Middle frontal gyrus (tissue), 1 donor: ENCODE results near the gene UTP25.

Experiments
- DNase-seq: peaks from one replicate; pipeline ENCODE4 v3.0.0-alpha.2; 2015; ENCODE audit warnings: low spot score; ENCODE audit errors: extremely low spot score

UTP25 gene

DNA sequence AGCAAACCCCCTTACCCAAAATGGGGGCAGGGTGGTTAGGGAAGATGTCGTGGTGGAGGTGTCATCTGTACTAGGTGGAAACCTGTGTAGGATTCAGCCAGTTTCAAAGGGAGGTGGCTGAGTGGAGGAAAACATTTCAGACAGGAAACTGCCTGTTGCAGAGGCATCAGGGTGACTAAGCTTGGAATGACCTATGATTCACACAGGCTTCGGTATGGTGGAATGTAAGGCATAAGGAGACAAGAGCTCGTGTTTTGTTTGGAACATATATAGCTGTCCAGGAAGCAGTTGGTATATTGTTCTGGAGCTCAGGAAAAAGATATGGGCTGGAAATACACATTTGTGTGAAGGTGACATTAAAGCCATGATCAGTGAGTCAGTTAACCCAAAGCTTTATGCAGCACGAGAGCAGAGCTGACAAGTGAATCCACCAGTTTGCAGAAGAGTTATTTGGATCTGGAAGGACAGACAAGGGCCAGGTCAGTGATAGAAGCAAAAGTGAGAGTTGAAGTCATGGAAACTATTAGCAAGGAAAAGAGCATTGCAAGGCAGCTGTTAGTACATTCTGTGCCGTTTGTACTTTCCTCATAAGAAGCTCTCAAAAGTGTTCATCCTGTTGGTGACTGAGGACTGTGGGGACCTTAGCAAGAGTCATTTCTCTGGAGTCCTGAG lies 12.2 kb downstream of the UTP25 start:
- DNase-seq: no peak

DNA sequence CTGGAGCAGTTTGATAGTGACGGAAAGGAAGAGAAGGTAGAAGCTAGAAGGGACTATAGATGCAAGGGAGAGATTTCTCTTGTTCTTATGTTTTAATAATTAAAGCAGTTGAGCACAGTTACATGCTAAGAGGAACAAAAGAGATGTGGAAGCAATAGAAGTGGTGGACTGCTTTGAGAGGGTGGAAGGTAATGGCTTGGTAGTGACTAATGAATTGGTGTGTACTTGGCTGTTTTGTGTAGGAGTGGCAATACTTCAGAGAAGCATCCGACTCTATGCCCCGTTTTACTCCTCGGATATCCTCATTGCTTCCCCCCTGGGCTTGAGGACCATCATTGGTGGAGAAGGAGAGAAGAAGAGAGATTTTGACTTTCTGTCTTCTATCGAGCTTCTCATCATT lies 12.8 kb downstream of the UTP25 start:
- no peak for DNase-seq

DNA sequence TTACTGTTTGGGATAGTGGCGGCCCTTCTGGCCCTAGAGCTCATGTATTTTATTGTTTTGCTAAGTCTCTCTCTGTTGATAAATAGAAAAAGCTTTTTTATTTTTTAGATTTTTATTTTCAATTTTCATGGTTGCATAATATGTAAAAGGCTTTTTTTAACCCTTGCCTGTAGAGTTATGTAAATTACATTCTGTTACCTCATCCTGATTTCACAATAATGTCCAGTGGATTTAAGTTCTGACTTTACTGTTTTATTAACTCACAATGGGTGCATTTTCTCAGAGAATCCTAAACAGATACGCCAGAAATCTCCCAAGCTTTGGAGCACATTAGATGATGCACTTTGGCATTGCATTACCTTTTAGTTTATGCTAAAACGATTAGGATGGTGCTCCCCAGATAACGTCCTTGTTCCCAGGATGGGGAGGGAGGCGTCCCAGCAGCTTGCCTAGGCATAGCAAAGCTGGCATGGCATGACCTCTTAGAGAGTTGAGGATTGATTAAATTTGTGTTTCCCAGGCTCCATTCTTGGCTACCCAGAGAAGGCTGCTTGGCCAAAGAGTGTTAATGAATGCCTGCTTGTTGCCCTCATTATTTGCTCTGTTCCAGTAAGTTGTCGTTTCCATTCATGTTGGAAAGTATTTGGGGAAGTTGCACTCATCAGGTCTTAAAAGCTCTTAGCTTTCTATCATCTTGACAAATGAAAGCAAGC lies 17.1 kb downstream of the UTP25 start:
- DNase-seq: no peak

DNA sequence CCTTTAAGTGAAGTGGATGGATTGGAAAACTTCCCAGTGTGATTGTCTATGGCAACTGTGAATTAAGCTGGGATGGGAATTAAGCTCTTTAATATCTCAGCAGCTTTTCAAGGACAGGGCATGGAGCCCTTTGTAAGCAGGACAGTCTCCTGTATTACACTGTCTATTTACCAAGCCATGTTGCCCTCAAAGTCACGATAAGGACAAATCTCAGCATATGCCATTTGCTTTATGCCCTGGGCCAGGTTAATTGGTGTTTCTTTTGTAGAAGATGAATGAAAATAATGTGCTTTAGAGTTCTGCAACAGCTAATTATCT lies 17.6 kb downstream of the UTP25 start:
- DNase-seq: no peak

DNA sequence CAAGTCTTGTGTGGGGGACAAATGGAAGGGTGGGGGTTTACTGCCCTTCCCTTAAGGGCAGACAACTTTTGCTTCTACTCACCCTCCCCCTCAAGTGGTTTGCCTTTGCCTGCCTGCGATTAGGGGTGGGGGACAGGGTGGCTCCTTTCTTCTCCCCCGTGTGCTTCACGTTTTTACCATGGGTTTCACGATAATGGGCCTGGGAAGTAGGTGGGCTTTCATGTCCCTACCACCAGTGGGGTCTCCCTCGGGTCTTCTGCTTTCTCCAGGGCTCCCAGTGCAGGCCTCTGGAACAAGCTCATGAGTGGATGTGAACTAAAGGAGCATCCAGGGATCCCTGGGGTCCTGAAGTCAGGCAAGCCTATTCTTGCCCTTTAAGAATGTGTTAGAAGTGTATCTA lies 21.6 kb downstream of the UTP25 start:
- no peak for DNase-seq

DNA sequence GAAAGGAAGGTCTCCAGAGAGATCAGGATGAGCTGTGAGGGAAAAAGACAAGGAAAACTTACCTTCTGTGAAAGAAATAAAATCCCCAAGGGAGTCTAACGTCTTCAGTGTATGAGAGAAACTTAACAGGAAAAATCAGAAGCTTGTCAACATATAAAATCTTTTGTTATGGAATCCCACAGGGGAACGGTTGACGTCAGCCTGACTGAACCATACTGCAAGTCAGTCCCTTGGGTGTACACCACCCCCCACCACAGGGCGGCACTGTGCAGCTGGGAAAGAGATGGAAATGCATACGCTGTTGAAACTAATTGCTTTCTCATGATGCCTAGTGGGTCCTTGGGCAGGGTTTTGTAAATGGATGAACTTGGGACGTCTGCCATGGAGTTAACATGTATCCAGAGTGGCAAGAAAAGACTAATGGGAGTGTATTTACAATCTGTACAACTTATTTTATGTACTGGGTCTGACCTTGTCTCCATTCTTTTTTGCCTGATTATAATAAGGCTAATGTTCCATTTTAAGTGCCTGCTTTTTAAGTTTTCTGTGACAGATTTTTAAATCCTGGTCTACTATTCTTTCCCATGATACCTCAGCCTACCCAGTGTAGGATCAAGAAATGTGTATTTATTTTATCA lies 22.7 kb downstream of the UTP25 start:
- DNase-seq: no peak

DNA sequence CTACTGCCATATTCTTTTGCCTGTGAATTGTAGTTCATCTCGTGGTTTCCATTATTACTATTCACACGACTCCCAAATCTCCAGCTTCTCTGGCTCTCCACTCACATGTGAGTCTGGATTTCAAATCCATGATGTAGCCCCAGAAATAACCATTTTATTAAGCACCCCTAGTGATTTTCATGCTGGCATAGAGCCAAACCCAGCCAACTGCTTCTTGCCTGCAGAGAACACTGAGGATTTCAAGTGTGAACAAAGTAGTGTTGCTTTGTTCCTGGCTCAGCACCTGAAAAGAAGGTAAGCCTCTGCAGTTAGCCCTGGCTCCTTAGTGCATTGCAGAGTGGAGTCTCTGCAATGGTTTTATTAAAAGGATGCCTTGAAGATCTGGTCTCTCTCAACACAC lies 25.9 kb downstream of the UTP25 start:
- no peak for DNase-seq

DNA sequence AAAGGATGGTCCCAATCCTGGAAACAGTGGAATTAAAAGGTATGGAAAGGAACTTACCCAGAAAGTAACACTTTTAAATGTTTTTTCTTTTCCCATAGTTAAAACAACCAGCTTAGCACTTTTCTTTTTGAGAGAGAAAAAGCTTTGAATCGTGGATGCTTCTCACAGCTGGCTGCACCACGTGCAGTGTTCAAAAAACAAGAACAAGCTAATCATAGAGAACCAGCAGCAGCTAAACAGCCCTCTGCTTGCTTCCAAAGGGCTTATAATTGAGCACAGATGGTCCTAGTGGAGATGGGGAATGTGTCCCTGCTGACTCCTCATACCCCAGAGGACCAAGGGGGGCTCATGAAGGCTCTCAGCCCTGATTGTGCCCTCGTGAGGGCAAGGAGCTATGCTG lies 26.4 kb downstream of the UTP25 start:
- no peak for DNase-seq

DNA sequence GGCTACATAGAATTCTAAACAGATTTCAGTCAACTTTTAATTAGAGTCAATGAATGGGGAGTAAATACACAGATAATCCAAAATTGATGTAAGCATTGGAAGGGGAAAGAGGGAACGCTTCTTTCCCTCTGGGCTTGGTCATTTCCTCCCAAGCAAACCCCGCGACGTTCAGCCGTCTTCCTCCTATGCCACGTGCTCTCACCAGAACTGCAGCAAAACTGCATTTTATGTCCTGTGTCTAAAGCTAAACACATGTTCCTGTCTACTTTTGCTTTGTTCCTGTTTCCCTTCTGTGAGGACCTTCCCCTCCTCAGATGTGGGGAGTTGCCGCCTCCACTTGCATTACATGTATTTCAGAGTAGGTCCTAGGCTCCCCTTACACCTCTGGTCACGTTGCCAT lies 27.2 kb downstream of the UTP25 start:
- no peak for DNase-seq

DNA sequence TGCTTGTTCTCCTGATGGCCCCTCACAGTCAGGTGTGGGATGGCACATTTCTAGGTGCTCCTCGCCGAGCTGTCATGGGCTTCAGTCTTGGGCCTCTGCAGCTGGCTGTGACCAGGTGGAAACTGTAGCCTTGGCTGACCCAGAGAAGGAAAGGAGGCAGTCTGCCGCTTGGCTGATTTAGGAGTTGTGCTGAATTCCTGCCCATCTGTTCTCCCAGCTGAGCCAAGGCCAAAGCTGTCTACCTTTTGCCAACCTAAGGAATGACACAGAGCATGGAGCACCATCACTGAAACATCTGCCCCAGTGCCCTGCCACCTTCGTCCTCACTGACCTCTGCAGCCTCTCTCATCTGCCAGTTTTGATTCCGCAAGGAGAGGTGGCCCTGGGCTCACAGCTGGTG lies 27.9 kb downstream of the UTP25 start:
- no peak for DNase-seq

DNA sequence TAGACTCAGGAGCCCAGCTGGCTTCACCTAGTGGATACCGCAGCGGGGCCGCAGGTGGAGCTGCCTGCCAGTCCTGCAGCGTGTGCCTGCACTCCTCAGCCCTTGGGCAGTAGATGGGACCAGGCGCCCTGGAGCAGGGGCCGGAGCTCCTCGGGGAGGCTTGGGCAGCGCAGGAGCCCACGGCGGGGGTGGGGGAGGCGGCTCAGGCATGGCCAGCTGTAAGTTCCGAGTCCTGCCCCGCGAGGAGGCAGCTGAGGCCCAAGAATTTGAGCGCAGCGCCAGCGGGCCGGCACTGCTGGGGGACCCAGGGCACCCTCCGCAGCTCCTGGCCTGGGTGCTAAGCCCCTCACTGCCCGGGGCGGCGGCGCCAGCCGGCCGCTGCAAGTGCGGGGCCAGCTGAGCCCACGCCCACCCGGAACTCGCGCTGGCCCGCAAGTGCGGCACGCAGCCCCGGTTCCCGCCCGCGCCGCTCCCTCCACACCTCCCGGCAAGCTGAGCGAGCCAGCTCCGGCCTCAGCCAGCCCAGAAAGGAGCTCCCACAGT lies 30.9 kb downstream of the UTP25 start:
- DNase-seq: no peak

DNA sequence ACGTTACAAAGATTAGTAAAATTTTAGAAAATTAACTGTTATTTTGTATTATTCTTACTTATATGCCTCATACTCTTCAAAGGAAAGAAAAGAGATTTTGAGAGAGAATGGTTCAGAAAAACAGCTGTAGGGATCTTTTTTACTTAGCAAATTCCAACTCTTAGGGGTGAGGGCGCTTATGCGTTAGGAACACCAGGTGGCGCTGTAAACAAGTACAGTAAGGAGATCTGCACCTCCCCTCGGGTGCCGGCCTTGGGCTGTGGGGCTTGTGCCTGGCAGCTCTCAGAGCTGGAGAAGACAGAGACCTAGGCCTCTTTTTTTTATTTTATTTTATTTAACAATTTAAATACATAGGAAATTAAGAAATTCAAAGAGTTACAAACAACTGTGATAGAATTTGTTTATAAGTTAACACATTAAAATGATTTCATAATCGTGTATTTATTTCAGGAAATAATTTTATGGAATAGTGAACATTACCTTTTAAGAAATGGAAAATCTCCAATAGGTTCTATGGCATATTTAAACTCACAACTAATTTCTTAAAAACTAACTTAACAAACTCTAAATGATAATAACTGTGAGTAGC lies 32.6 kb downstream of the UTP25 start:
- DNase-seq: peak; percentile 74

DNA sequence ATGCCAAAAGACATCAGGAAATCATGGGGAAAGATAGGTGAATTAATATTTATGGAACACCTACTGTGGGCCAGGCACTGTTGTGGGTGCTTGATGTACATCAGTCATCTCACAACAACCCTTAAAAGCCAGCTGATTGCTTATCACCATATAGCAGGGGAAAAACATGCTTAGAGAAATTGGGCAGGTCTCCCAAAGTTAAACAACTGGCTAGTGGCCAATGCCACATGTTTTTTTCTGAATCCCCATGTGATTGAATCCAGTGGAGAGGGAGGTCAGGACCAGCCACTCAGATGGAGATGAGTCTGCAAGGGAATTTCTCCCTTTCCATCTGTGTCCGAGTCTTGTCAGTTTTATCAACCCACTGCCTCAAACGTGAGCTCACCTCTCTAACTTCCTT lies 33.5 kb downstream of the UTP25 start:
- no peak for DNase-seq

DNA sequence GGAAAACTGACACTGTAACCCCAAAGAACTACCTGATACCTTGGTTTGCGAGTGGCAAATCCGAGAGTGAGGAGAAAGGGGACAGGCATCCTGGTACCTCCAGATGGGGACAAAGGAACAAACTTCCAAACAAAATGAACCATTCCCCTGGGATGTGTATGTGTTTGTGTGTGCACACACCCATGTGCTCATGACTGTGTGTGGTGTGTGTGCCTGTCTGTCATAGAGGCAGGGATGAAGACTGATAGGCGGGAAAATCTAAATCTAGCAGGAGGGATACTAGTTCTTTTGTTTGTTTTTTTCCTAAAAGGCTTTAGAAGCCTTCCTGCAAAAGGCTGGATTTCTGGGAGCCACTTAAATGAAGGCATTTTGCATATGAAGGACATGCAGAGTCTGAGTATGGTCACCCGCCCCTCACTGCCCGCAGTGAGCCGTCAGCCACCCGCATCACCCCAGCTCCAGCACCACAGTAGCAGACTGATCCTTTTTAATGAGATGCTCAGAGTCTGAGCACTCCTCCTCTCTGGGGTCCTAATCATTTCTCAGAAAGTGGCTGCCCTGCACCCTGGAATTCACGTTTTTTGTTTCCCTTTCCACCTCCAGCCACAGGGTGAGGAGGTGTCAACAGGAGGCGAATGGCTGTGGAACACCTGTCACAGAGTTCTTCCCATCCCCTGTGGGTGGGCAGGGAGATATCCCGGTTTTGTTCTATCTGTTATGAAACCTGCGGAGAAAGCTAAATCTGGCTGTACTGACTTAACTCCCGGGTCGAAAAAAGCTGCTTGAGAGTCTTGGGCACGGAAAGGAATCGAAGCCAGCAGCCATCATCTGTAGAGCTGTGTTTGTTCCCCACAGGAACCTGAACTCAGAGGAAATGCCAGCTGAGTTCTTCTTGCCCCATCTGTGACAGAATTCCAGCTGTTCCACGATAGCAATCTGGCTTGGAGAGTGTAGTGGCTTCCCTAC lies 34.9 kb downstream of the UTP25 start:
- no peak for DNase-seq

DNA sequence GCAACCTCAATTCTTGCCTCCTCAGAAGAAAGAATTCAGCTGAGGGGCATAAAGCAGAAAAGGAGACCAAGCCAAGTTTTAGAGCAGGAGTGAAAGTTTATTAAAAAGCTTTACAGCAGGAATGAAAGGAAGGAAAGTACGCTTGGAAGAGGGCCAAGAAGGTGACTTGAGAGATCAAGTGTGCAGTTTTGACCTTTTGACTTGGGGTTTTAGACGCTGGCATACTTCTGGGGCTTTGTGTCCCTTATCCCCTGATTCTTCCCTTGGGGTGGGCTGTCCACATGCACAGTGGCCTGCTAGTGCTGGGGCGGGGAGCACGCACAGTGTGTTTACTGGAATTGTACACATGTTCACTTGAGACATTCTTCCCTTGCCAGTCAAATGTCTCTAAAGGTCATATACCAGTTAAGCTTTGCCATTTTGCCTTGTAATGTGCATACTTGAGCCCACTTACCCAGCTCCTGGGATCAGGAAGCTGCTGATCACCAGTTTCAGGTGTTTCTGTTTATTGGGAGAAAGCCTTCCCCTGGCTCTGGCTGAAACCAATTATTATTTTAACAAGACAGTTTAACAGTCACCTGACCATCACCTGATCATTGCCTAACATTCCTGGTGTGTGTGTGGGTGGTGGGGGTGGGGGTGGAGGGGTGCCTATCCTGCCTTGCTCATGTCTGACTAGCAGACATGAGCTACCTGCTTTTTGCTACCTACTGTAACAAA lies 36.2 kb downstream of the UTP25 start:
- DNase-seq: no peak

DNA sequence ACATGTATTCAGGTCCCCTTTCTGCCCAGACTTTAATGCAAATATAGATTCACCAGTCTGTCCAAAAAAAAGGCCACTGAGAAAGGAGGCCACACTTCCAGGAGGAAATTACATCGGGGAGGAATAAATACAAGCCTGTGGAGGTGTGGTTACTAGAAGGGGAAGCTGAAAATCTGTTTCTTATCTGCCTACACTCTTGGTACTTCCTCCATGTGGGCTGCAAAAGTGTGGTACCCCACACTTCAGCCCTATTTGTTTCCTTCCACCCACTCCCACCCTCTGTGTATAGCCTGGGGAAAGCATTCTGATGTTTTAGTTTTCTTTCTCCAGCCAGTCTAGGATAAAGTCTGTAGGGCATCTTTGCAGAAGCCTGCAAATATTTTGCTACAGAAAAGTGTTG lies 38.4 kb downstream of the UTP25 start:
- DNase-seq: no peak

DNA sequence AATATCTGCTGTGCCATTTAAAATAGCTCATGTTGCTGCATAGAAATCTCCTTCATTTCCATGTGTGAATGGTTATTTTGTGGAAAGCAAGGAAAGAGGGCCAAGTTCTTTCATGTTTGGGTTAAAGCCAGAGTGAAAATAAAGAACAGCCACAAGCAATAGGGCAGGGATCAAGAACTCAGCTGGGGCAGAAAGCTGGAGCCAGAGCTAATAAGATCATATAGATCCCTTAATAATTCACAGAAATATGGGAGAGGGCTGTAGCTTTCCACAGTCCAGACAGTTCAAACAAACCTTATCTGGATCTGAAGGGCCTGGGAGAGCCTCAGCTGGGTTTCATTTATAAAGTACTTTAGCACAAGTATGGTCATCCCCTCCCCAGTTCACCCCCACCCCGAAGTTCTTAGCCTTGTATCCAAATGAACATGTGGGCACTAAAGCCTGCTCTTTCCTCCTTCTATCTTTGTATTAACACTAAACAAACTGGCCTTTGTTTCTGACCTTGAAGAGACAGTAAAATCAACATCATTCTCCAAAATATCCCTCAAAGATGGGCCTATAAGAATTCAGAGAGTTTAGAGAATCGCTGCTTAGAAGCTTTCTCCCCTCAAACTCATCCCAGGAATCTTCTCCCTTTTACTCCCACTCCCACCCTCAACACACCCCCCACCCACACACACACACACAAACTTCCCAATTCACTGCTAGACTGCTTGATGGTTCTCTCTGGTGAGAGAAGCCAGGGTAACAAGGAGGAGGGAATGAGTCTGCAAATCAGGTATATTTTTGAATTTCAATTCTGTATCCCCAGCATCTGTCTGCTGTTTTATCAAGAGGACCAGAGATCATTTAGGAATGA lies 41.7 kb downstream of the UTP25 start:
- DNase-seq: no peak

DNA sequence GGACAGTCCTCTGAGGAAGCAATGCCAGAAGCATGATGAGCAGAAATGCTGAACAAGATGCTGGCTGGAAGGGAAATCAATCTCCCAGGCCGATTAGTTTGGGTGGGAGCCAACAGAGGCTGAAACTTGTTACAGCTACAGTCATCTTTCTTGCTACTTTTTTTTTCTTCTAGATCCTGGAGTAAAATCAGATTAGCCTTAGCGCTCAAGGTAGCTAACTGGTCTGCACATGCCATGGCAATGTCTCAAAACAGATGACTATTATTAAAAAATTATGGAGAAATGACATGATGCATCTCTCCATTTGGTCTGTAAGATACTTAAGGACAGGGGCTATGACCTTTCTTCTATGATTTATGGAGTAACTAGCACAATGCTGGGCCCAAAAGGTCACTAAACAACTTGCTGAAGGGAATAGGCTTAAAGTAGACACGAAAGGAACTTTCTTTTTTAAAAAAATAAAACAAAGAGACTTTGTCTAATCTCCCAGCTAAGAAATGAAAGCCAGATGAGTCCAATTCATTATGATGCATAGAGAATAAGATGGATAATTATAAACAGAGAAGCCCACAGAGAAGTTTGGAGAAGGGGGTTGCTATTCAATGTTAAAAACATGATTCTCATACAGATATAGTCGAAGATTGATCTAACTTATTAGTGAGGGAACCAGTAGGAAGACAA lies 42.5 kb downstream of the UTP25 start:
- DNase-seq: no peak

DNA sequence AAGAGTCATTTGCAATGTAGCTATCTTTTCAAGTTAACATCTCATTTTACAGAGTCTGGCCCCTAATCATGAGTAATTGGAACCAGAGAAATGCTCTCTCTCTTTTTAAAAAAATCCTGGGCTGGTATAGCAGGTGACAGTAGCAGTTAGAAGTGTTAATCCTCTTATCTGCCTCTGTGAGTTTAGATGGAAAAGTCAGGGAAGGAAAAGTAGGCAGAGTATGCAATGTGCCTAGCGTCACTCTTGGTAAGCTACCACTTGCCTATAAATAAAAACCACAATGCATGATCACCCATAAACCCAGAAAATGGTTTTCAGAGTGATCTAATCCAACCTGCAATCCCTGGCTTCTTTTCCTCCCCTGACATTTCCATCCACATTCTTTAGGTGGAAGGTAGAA lies 43.2 kb downstream of the UTP25 start:
- DNase-seq: no peak
